NB4 (cell line): ENCODE data around the gene LRRC3C.

Experiments used
- CTCF ChIP-seq: IDR thresholded peaks from one replicate; pipeline ENCODE4 v1.5.1; 2012; ENCODE audit warnings: low read depth, low read length
- MYC ChIP-seq: IDR thresholded peaks from 2 replicates; pipeline ENCODE4 v1.6.1; 2011; ENCODE audit warnings: low read depth, low read length
- POLR2A ChIP-seq: IDR thresholded peaks from 2 replicates; pipeline ENCODE4 v1.6.1; 2011; ENCODE audit warnings: mild to moderate bottlenecking; ENCODE audit not compliant: insufficient read length; ENCODE audit errors: extremely low read depth
- TF ChIP-seq, protein P1 (sequence below): IDR thresholded peaks from 2 replicates; pipeline ENCODE4 v1.6.1; 2011; ENCODE audit warnings: low read depth, low read length

DNA sequence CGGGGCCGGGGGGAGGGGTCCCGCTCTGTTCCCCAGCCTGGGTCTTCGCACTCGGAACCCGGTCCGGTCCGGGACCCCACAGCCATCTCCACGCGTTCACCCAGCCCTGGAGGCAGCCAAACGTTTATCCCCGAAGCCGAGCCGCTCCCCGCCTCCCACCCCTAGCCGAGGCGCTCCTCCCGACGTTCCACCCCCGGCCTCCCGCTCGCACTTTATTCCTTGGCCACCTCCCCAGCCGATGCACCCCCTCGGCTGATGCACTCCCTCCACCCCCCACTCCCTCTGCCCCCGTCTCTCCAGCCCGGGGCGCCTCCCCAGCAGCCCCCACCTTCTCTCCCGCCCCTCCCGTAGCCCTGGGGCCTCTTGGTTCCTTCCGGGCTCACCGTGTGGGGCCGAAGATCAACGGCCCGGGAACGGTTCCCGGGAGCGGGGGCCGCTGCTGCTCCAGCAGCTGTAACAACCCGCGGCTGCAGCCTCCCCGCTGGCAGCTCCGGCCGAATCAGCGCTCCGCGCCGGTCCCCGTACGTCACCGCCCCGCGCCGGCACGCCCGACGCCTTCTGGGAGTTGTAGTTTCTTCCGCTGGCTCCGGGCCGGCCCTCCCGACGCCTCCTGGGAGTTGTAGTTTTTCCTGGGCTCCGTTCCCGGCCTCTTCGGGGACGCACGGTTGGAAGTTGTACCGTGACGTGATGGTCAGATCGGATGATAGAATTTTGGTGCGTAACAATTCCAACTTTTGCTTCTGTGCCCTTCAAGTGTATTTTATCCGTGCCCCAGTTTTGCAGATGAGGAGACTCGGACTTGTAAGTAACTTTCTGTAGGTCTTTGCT is at the start of gene LRRC3C, which contains the start of gene ORMDL3:
- TF ChIP-seq POLR2A (peak; percentile 61), CTCF (no peak), MYC (peak; percentile 39; the same call in 1 of the 2 replicates)
- TF ChIP-seq, protein P1, sequence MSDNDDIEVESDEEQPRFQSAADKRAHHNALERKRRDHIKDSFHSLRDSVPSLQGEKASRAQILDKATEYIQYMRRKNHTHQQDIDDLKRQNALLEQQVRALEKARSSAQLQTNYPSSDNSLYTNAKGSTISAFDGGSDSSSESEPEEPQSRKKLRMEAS, result peak; percentile 48; the same call in 1 of the 2 replicates
